ENCODE data around the gene NOL11. TPM values are rescaled to one million over a fixed set of nuclear protein-coding genes. Genes with fewer than 3 reads are reported as not detected.

The NOL11 gene
- polyA plus RNA-seq, 3 donors, result 5.2 to 11.4 (median 6.1) TPM

- DNase-seq, result no peak
- no peak overlapping the region for H3K4me3 Mint-ChIP-seq
- no peak overlapping the region for H3K27ac Mint-ChIP-seq
- H3K4me1 ChIP-seq (ENCODE audit: control insufficient read depth in 1 of 2, insufficient read depth in 2 of 2, low read length in 2 of 2), result no peaks in the 10 kb centered on the region
- no peaks in the 10 kb centered on the region for H3K27me3 ChIP-seq (ENCODE audit: control insufficient read depth in 2 of 2, insufficient read depth in 2 of 2, low read length in 2 of 2)
- H3K27ac ChIP-seq (ENCODE audit: low read depth in 1 of 2, low read length in 2 of 2), result no peak overlapping the region
- TF ChIP-seq, protein P1, sequence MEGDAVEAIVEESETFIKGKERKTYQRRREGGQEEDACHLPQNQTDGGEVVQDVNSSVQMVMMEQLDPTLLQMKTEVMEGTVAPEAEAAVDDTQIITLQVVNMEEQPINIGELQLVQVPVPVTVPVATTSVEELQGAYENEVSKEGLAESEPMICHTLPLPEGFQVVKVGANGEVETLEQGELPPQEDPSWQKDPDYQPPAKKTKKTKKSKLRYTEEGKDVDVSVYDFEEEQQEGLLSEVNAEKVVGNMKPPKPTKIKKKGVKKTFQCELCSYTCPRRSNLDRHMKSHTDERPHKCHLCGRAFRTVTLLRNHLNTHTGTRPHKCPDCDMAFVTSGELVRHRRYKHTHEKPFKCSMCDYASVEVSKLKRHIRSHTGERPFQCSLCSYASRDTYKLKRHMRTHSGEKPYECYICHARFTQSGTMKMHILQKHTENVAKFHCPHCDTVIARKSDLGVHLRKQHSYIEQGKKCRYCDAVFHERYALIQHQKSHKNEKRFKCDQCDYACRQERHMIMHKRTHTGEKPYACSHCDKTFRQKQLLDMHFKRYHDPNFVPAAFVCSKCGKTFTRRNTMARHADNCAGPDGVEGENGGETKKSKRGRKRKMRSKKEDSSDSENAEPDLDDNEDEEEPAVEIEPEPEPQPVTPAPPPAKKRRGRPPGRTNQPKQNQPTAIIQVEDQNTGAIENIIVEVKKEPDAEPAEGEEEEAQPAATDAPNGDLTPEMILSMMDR (IDR thresholded peaks at IDR 0.05), result no peak
- peaks cover 6% of the 10 kb centered on the region for H3K4me1 Mint-ChIP-seq
- H3K27me3 Mint-ChIP-seq (ENCODE audit: low read depth in 3 of 3), result peaks cover 0 to 2% (median 0%) of the 10 kb centered on the region in 3 donors
- no peak overlapping the region for H2AFZ ChIP-seq (ENCODE audit: insufficient read depth, low read depth, low read length, poor library complexity, severe bottlenecking)
- no peaks in the 10 kb centered on the region for H4K20me1 ChIP-seq (ENCODE audit: insufficient read depth, low read length)
- peaks cover 0 to 4% (median 0%) of the 10 kb centered on the region in 7 donors for H3K9me3 Mint-ChIP-seq
- H3K79me2 ChIP-seq (ENCODE audit: insufficient read depth, low read length), result no peaks in the 10 kb centered on the region
- H3K4me3 ChIP-seq (replicated peaks in 1 of 3; ENCODE audit: low read depth in 2 of 3, low read length in 3 of 3), result no peak overlapping the region
- H3K36me3 Mint-ChIP-seq, result no peaks in the 10 kb centered on the region
- 90% methylated on average over 1 of the region's 5 CpGs for WGBS (ENCODE audit: insufficient coverage)
- H3K36me3 ChIP-seq (replicated peaks in 1 of 2; ENCODE audit: control insufficient read depth in 1 of 2, insufficient read depth in 2 of 2, low read length in 2 of 2), result no peaks in the 10 kb centered on the region
- no peak overlapping the region for H3K9ac ChIP-seq (ENCODE audit: insufficient read depth, low read length, poor library complexity, severe bottlenecking)
- intact Hi-C loops (cut with micrococcal nuclease), result no loop called here
- H3K9me3 ChIP-seq (replicated peaks in 1 of 2; ENCODE audit: control insufficient read depth in 1 of 2, insufficient read depth in 1 of 2, low read length in 2 of 2), result no peaks in the 10 kb centered on the region
- no peak overlapping the region for H3K4me2 ChIP-seq (replicated peaks; ENCODE audit: extremely low read depth, low read length, poor library complexity, severe bottlenecking)
Observed at GRCh38 chr17:67785504-67785903, 67.8 kb downstream of the NOL11 start.

Small RNA genes lying within 50 kb of the gene (small RNA-seq; reads per million reads assigned to genes)
- gene SNORA38B (ENCODE audit: insufficient read length, low read depth), result 25.7 reads per million, percentile 90 among the genes with 10 or more reads in this experiment

Other genes starting within 250 kb of the NOL11 start
- gene BPTF, start 107.6 kb downstream of the NOL11 start, polyA plus RNA-seq, result 10 to 100 TPM in 1 of 3 donors, 1 to 10 TPM in 2; 1.9 to 51.1 (median 4.5) TPM